PC-3 (cell line): ENCODE measurements around the gene RPP25. TPM values are rescaled to one million over a fixed set of nuclear protein-coding genes. Genes with fewer than 3 reads are reported as not detected.
A peak's percentile ranks its signal among the peaks of the same experiment; 100 is the strongest.

Experiments
- ATAC-seq: fragments of 200-7000 bp; cut with Tn5 transposase; 2 replicates; pipeline ENCODE4 v1.9.1; 2020; ENCODE audit warnings: mild to moderate bottlenecking, moderate library complexity
- BruUV-seq: library from RNA; stranded (reverse); fragments of 400-500 nt; replicated peaks from 2 replicates; lab custom pipeline; 2021; lab: Mats Ljungman, UMichigan
- CTCF ChIA-PET: fragments of 300-600 bp; sonication (Branson Sonifier 250); formaldehyde crosslinking; loops from one replicate; lab custom pipeline; 2022; ENCODE audit warnings: antibody characterized with exemption; lab: Charles Lee
- POLR2A ChIA-PET: fragments of 300-600 bp; sonication (Branson Sonifier 250); formaldehyde crosslinking; loops from one replicate; lab custom pipeline; 2022; ENCODE audit warnings: antibody characterized with exemption; ENCODE audit not compliant: unreplicated experiment; lab: Charles Lee
- DNase-seq: peaks from one replicate; pipeline ENCODE4 v3.0.0-alpha.2; 2015
- H2AFZ ChIP-seq: fragments of 300-600 bp; sonication (generic); 2 replicates; pipeline ENCODE4 v1.6.0; 2016; ENCODE audit warnings: antibody characterized with exemption, low read length
- H3F3A ChIP-seq: fragments of 300-600 bp; sonication (generic); one replicate; pipeline ENCODE4 v1.6.0; 2017; ENCODE audit warnings: antibody characterized with exemption, low read length, control low read depth, mild to moderate bottlenecking; ENCODE audit not compliant: unreplicated experiment
- H3K27ac ChIP-seq: fragments of 300-600 bp; sonication (generic); 2 replicates; pipeline ENCODE4 v1.5.1; 2016; ENCODE audit warnings: mild to moderate bottlenecking, low read length
- H3K27me3 ChIP-seq: fragments of 300-600 bp; sonication (generic); 2 replicates; pipeline ENCODE4 v1.6.1; 2016; ENCODE audit warnings: low read length, mixed read lengths
- H3K36me3 ChIP-seq: fragments of 300-600 bp; sonication (generic); 2 replicates; pipeline ENCODE4 v1.6.1; 2016; ENCODE audit warnings: low read depth, mixed run types, low read length, mixed read lengths
- H3K4me1 ChIP-seq: fragments of 300-600 bp; sonication (generic); 2 replicates; pipeline ENCODE4 v1.5.1; 2016; ENCODE audit warnings: low read length; ENCODE audit not compliant: insufficient read depth
- H3K4me2 ChIP-seq: fragments of 300-600 bp; sonication (generic); 2 replicates; pipeline ENCODE4 v1.6.0; 2016; ENCODE audit warnings: low read length
- H3K4me3 ChIP-seq: fragments of 300-600 bp; sonication (generic); 2 replicates; pipeline ENCODE4 v1.5.1; 2016; ENCODE audit warnings: mild to moderate bottlenecking, low read length, mixed read lengths
- H3K79me2 ChIP-seq: fragments of 300-600 bp; sonication (generic); 2 replicates; pipeline ENCODE4 v1.6.1; 2017; ENCODE audit warnings: low read length, mixed read lengths
- H3K9ac ChIP-seq: fragments of 300-600 bp; sonication (generic); 2 replicates; pipeline ENCODE4 v1.6.0; 2016; ENCODE audit warnings: mild to moderate bottlenecking, low read length
- H3K9me2 ChIP-seq: fragments of 300-600 bp; sonication (generic); replicated peaks from 2 replicates; pipeline ENCODE4 v1.6.1; 2016; ENCODE audit warnings: mixed run types, low read length, mixed read lengths
- H3K9me3 ChIP-seq: fragments of 300-600 bp; sonication (generic); 2 replicates; pipeline ENCODE4 v1.6.1; 2016; ENCODE audit warnings: low read length, mixed read lengths
- H4K20me1 ChIP-seq: fragments of 300-600 bp; sonication (generic); 2 replicates; pipeline ENCODE4 v1.6.1; 2016; ENCODE audit warnings: low read length, mixed read lengths
- EZH2 ChIP-seq: fragments of 300-600 bp; sonication (generic); IDR thresholded peaks from one replicate; pipeline ENCODE4 v1.6.1; 2017; ENCODE audit warnings: antibody characterized with exemption, mild to moderate bottlenecking, low read length; ENCODE audit not compliant: unreplicated experiment
- EZH2phosphoT487 ChIP-seq: fragments of 300-600 bp; sonication (generic); IDR thresholded peaks from 2 replicates; pipeline ENCODE4 v1.6.1; 2018; ENCODE audit warnings: mild to moderate bottlenecking, antibody characterized with exemption, low read length, borderline replicate concordance
- intact Hi-C: fragments of 100-400 bp; cut with micrococcal nuclease; formaldehyde crosslinking; loops from 2 replicates; pipeline ENCODE4 v1.9.0; 2023
- total RNA-seq: library from RNA; depleted of rRNA; stranded (reverse); fragments of >200 nt; gene quantifications from 2 replicates; pipeline ENCODE4 v1.2.3, GENCODE V29; 2014
- TF ChIP-seq, protein P1 (sequence below): fragments of 300-600 bp; sonication (generic); conservative IDR thresholded peaks from 2 replicates; pipeline ENCODE4 v1.5.1; 2017; ENCODE audit warnings: antibody characterized with exemption, low read depth, mild to moderate bottlenecking, low read length

The RPP25 gene
- total RNA-seq, 1 experiment from 2014 or later: 6.6 TPM

- BruUV-seq: no TSS peak
- no peak overlapping the region for H3K9ac ChIP-seq
- peak overlapping the region; percentile 48; the same call in 1 of the 2 replicates for H2AFZ ChIP-seq
- no peaks in the 10 kb centered on the region for H3K36me3 ChIP-seq
- DNase-seq: peak; percentile 31
- TF ChIP-seq, protein P1, sequence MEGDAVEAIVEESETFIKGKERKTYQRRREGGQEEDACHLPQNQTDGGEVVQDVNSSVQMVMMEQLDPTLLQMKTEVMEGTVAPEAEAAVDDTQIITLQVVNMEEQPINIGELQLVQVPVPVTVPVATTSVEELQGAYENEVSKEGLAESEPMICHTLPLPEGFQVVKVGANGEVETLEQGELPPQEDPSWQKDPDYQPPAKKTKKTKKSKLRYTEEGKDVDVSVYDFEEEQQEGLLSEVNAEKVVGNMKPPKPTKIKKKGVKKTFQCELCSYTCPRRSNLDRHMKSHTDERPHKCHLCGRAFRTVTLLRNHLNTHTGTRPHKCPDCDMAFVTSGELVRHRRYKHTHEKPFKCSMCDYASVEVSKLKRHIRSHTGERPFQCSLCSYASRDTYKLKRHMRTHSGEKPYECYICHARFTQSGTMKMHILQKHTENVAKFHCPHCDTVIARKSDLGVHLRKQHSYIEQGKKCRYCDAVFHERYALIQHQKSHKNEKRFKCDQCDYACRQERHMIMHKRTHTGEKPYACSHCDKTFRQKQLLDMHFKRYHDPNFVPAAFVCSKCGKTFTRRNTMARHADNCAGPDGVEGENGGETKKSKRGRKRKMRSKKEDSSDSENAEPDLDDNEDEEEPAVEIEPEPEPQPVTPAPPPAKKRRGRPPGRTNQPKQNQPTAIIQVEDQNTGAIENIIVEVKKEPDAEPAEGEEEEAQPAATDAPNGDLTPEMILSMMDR: no peak
- TF ChIP-seq EZH2 (no peak), EZH2phosphoT487 (no peak)
- ChIA-PET CTCF (no interaction called here), POLR2A (no interaction called here)
- peaks cover 8% of the 10 kb centered on the region for H3K79me2 ChIP-seq
- no peaks in the 10 kb centered on the region for H3K9me3 ChIP-seq
- H3F3A ChIP-seq: no peaks in the 10 kb centered on the region
- H3K4me1 ChIP-seq: peaks cover 18% of the 10 kb centered on the region; the same call in 1 of the 2 replicates
- no peak for ATAC-seq
- H3K4me2 ChIP-seq: peak overlapping the region; percentile 98
- H3K9me2 ChIP-seq: no peaks in the 10 kb centered on the region
- intact Hi-C loops: no loop called here
- H3K27ac ChIP-seq: no peak overlapping the region
- peak overlapping the region; percentile 78; the same call in 1 of the 2 replicates for H3K4me3 ChIP-seq
- no peaks in the 10 kb centered on the region for H3K27me3 ChIP-seq
- H4K20me1 ChIP-seq: no peaks in the 10 kb centered on the region
These were observed 1.8 kb upstream of the RPP25 start for GRCh38 chr15:74958320-74958907.

DNA sequence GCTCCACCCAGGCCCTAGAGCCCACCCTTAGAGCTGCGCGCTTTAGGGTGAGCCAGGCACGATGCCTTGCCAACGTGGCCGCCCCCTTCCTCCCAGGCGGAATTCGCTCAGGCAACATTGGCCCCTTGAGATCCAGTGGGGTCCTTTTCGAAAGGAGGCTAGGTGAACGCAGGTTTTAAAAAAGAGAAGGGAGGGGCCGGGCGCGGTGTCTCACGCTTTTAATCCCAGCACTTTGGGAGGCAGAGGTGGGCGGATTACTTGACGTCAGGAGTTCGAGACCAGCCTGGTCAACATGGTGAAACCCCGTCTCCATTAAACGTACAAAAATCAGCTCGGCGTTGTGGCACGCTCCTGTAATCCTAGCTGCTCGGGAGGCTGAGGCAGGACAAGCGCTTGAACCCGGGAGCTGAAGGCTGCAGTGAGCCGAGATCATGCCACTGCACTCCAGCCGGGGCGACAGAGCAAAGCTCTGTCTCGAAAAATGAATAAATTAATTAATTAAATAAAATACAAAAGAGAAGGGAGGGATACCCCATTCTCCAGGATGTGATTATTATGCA lies 984 bp upstream of the RPP25 start:
- POLR2A ChIA-PET: no interaction called here
- Histone ChIP-seq H3K9me2 (no peaks in the 10 kb centered on the region), H3K9me3 (no peaks in the 10 kb centered on the region), H3K4me2 (peak overlapping the region; percentile 98), H3K4me1 (peaks cover 18% of the 10 kb centered on the region; the same call in 1 of the 2 replicates), H3K4me3 (peak overlapping the region; percentile 78), H3K79me2 (peaks cover 8% of the 10 kb centered on the region), H3K27ac (no peak overlapping the region), H3K27me3 (no peaks in the 10 kb centered on the region), H4K20me1 (no peaks in the 10 kb centered on the region), H3K36me3 (no peaks in the 10 kb centered on the region), H3K9ac (peak overlapping the region; percentile 55), H3F3A (no peaks in the 10 kb centered on the region), H2AFZ (peak overlapping the region; percentile 99)
- no peak for DNase-seq
- no TSS peak for BruUV-seq
- intact Hi-C loops: no loop called here
- CTCF ChIA-PET: interaction anchor here (1.5 kb wide), 1 partner anchor 30 kb away, joined by 5 read pairs; no protein-coding TSS in a partner anchor
- ATAC-seq: no peak
- TF ChIP-seq EZH2phosphoT487: no peak
- TF ChIP-seq EZH2: no peak
- TF ChIP-seq, protein P1: no peak
